HG03196 (cell line): ENCODE measurements around the gene HEBP1.

Source experiments
- ATAC-seq: cut with Tn5 transposase; IDR thresholded peaks from one replicate; pipeline ENCODE4 v1.9.1; 2021; ENCODE audit not compliant: unreplicated experiment

HEBP1 gene

GRCh38 chr12:12954878-12955625 is 45.0 kb downstream of the HEBP1 start:
- ATAC-seq: no peak

DNA sequence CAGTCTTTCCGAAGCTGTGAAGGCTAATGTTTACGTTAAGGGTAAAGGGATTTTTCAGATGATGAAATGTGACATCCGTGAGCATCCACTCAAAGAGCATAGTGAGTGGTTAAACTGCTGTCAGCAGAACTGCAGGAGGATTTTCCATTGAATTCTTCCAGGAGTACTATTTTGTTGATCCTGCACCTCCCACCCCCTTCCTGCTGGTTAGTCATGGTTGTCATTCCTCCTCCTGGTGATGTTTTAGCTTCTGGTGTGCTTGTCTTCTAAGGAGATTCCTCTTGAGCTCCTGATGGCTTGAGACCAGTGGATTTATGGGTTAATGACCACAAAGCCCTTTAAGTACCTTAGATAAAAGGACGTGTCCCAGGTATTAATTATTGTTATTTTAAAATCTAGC is 45.7 kb downstream of the HEBP1 start:
- no peak for ATAC-seq

DNA sequence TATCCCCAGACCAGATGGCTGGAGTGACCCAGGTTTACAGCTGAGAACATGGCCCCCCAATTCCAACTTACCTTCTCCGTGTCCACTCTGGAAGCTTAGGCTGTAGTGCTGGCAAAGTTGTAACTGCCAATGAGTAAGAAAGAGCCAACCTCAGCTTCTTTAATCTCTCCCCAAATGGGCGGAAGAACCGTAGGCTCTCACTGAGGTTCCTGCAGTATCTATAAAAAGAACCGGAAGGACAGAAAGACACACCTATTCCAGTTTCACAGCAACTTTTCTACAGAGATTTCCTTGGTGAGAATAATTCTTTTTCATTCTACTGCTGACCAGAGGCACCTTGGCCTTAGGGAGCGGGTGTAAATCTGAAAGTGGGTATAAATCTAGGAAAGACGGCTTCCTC is 48.0 kb downstream of the HEBP1 start, which contains the start of gene GPRC5D:
GPRC5D (minus strand) TSS at position 135 of the 400 bp plus-strand sequence. CDS start 1,786 bp downstream, outside the sequence.
- ATAC-seq: no peak

- no peak for ATAC-seq
Observed at GRCh38 chr12:12951504-12951903, 48.6 kb downstream of the HEBP1 start.

- no peak for ATAC-seq
Observed at GRCh38 chr12:12947902-12948301, 52.2 kb downstream of the HEBP1 start.

DNA sequence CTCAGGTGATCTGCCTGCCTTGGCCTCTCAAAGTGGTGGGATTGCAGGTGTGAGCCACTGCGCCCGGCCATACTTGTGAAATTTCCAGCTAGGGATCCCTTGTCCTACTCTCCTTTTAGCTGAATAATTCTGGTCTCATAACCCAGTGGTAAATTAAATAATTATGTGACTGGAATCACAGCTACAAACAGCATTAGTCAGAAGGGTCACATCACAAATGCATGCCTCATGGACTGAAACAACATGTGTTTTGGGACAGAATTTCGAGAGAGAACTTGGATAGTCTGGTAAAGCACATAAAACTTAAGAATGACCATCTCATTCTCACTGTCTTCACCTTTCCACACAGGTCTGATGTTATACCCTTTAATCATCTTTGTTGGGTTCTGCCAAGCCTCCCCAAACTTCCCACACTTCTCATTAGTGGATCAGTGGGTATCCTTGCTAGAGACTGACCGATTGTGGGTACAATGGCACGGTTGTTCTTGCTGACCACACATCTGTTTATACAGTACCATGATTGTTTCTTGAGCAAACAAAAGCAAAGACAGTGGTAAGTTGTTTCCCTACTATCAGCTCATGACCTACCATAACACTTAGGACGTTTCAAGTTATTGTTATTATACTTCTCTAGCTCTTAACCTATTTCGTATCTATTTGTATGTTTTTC is 53.2 kb downstream of the HEBP1 start:
- no peak for ATAC-seq

- no peak for ATAC-seq
Observed at GRCh38 chr12:12945591-12945990, 54.5 kb downstream of the HEBP1 start.

- no peak for ATAC-seq
Observed at GRCh38 chr12:12943586-12944260, 56.3 kb downstream of the HEBP1 start.

- ATAC-seq: no peak
Observed at GRCh38 chr12:12941450-12942350, 58.4 kb downstream of the HEBP1 start.

DNA sequence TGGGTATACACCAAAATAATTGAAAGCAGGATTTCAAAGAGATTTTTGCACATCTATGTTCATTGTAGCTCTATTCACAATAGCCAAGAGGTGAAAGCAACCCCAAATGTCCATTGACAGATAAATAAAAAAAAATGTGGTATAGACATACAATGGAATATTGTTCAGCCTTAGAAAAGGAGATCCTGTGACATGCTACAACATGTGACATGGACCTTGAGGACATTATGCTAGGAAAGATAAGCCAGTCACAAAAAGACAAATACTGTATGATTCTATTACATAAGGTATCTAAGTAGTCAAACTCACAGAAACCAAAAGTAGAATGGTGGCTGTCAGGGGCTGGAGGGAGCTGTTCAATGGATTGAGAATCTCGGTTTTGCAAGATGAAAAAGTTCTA is 60.2 kb downstream of the HEBP1 start:
- ATAC-seq: no peak

GRCh38 chr12:12938541-12938940 is 61.5 kb downstream of the HEBP1 start:
- ATAC-seq: no peak

DNA sequence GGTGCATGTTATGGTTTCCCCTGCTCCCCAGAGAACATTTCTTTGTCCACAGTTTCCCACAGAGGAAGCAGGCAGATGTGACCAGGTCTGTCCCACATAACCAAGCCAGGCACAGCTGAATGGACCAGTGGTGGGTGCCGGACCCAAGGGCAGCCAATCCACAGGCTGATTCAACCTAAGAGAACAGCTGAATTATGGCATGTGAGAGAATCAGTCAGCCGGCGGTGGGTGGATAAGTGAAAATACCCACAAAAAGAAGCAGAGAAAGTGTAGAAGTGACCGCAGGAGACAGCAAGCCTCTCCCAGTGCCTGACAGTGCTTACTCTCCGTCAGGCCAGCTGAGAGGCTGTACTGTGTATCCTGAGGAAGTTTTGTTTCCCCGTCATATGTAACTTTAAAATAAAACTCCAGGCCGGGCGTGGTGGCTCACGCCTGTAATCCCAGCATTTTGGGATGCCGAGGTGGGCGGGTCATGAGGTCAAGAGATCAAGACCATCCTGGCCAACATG is 63.0 kb downstream of the HEBP1 start:
- no peak for ATAC-seq

- no peak for ATAC-seq
Observed at GRCh38 chr12:12934556-12934955, 65.5 kb downstream of the HEBP1 start.

DNA sequence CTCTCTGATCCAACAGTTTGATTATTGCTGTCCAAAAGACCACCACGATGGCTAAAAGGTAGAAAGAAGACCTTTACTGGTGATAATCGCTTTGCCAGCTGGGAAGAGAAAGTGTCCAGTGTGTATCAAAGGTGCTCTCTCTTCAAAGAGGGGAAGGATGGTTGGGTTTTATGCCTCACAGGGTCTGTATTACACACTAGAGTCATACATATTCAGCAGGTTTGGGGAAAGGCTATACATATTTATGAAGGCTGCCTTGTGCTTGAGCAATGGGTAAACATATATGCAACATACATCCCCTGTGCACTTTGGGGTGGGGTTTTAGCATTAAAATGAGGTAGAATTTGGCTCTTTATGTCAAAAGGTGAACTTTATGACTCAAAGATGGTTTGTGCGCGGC is 66.3 kb downstream of the HEBP1 start:
- ATAC-seq: no peak

- no peak for ATAC-seq
Observed at GRCh38 chr12:12930633-12931219, 69.3 kb downstream of the HEBP1 start.

- ATAC-seq: no peak
Observed at GRCh38 chr12:12929696-12930095, 70.4 kb downstream of the HEBP1 start.

DNA sequence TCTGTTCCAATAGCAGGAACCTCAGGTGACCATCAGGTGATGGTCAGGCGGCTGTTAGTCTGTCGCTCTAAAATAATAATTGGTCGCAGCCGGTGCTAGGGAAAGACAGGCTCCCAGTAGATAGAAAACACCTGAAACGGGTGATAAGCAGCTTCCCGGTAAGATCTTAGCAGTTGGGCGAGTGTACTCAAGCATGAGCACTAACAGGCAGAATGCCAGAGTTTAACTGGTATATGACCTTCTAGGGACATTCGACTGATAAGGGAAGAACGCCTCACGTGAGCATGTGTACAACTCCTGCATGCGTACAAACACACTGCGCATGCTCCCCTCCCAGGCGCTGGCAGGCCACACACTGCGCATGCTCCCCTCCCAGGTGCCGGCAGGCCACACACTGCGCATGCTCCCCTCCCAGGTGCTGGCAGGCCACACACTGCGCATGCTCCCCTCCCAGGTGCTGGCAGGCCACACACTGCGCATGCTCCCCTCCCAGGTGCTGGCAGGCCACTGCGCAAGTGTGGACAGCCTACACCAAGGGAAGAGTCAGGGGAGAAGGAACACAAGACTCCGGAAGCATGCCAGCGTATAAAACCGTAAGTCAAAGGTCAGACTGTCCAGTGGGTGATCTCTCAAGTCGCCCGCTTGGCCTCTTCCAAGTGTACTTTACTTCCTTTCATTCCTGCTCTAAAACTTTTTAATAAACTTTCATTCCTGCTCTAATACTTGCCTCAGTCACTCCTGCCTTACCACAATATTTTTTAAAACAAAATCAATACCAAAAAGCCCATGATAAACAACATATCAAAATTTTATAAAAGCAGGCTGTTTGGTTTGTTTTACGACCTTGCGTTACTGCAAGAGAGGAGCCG is 72.6 kb downstream of the HEBP1 start:
- ATAC-seq: no peak

DNA sequence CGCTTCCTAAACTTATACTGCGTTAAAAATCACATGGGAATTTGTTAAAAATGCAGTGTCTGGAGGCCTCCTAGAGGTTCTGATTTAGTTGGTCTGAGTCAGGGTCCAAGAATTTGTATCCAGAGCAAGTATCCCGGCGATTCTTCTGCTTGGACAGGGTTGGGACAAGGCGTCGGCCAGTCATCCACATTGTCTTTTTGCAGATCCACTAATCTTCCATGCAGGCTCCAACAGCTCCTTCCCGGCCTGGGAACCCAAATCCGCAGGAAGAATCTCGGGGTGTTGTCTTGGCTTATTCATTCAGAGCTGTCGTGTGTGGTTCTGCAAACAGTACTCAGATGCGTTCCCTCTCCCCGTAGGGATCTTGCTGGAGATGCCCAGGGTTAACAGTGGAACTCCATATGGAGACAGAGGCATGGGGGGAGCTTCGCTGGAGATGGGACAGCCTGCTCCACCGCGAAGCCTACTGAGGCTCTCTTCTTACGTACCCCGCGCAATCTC is 73.4 kb downstream of the HEBP1 start:
- no peak for ATAC-seq

- no peak for ATAC-seq
Observed at GRCh38 chr12:12925388-12925787, 74.7 kb downstream of the HEBP1 start.
